ENCODE measurements around the gene RSPRY1.

Gene RSPRY1

DNA sequence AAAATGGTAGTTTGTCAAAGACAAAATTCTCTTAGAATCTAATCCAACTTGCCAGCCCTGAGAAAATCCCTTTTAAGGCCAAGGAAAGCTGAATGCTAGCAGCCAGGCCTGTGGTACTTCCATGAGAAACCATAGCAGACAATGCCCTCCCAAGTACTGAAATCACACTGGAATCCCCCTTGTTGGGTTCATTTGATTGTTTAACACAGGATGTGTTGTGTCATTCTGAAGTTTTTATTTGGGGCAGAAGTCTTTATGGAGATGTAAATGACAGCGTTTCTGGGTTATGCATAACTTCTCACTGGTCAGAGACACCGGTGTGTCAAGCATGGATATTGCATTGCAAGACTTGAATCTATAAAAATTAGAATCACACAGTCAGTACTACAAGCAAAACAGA lies 53.0 kb downstream of the RSPRY1 start:
- no peaks in the 10 kb centered on the region for H3K4me1 ChIP-seq (ENCODE audit: control insufficient read depth, insufficient read depth, low read length)
- H3K4me3 ChIP-seq (ENCODE audit: low read length in 2 of 2) = no peak overlapping the region
- H3K9me3 ChIP-seq (ENCODE audit: control insufficient read depth in 2 of 2, low read length in 2 of 2) = no peaks in the 10 kb centered on the region
- no peak overlapping the region for H3K27ac ChIP-seq (ENCODE audit: low read length)
- no peaks in the 10 kb centered on the region for H3K27me3 ChIP-seq (ENCODE audit: control insufficient read depth in 1 of 2, insufficient read depth in 2 of 2, low read length in 2 of 2)
- H3K9ac ChIP-seq (ENCODE audit: low read length in 2 of 2) = no peak overlapping the region
- H3K36me3 ChIP-seq (ENCODE audit: control insufficient read depth in 2 of 2, insufficient read depth in 2 of 2, low read length in 2 of 2) = peaks cover 18 to 25% of the 10 kb centered on the region in 2 donors

GRCh38 chr16:57240851-57241250 lies 54.7 kb downstream of the RSPRY1 start:
- H3K27ac ChIP-seq (ENCODE audit: low read length) = no peak overlapping the region

GRCh38 chr16:57242650-57243049 lies 56.5 kb downstream of the RSPRY1 start:
- Histone ChIP-seq H3K27ac (ENCODE audit: low read length) (no peak overlapping the region), H3K27me3 (ENCODE audit: control insufficient read depth in 1 of 2, insufficient read depth in 2 of 2, low read length in 2 of 2) (no peaks in the 10 kb centered on the region)

More at GRCh38 chr16:57240851-57241250, 54.7 kb downstream of the RSPRY1 start:
- Histone ChIP-seq H3K4me3 (ENCODE audit: low read length in 2 of 2) (no peak overlapping the region), H3K36me3 (ENCODE audit: control insufficient read depth in 2 of 2, insufficient read depth in 2 of 2, low read length in 2 of 2) (peaks cover 4 to 8% of the 10 kb centered on the region in 2 donors), H3K9ac (ENCODE audit: low read length in 2 of 2) (no peak overlapping the region), H3K9me3 (ENCODE audit: control insufficient read depth in 2 of 2, low read length in 2 of 2) (no peaks in the 10 kb centered on the region), H3K4me1 (ENCODE audit: control insufficient read depth, insufficient read depth, low read length) (peaks cover 5% of the 10 kb centered on the region), H3K27me3 (ENCODE audit: control insufficient read depth in 1 of 2, insufficient read depth in 2 of 2, low read length in 2 of 2) (no peaks in the 10 kb centered on the region)

GRCh38 chr16:57244463-57244766 lies 58.3 kb downstream of the RSPRY1 start:
- Histone ChIP-seq H3K36me3 (ENCODE audit: control insufficient read depth in 2 of 2, insufficient read depth in 2 of 2, low read length in 2 of 2) (peaks cover 8 to 9% of the 10 kb centered on the region in 2 donors), H3K27me3 (ENCODE audit: control insufficient read depth in 1 of 2, insufficient read depth in 2 of 2, low read length in 2 of 2) (no peaks in the 10 kb centered on the region), H3K4me3 (ENCODE audit: low read length in 2 of 2) (peak overlapping the region; percentile 71 to 82), H3K9ac (ENCODE audit: low read length in 2 of 2) (peak overlapping the region; percentile 86), H3K4me1 (ENCODE audit: control insufficient read depth, insufficient read depth, low read length) (peaks cover 9% of the 10 kb centered on the region), H3K27ac (ENCODE audit: low read length) (peak overlapping the region; percentile 77), H3K9me3 (ENCODE audit: control insufficient read depth in 2 of 2, low read length in 2 of 2) (no peaks in the 10 kb centered on the region)

More at GRCh38 chr16:57242650-57243049, 56.5 kb downstream of the RSPRY1 start:
- Histone ChIP-seq H3K4me1 (ENCODE audit: control insufficient read depth, insufficient read depth, low read length) (peaks cover 9% of the 10 kb centered on the region), H3K9ac (ENCODE audit: low read length in 2 of 2) (no peak overlapping the region), H3K9me3 (ENCODE audit: control insufficient read depth in 2 of 2, low read length in 2 of 2) (no peaks in the 10 kb centered on the region), H3K4me3 (ENCODE audit: low read length in 2 of 2) (no peak overlapping the region), H3K36me3 (ENCODE audit: control insufficient read depth in 2 of 2, insufficient read depth in 2 of 2, low read length in 2 of 2) (peaks cover 7% of the 10 kb centered on the region in 2 donors)

DNA sequence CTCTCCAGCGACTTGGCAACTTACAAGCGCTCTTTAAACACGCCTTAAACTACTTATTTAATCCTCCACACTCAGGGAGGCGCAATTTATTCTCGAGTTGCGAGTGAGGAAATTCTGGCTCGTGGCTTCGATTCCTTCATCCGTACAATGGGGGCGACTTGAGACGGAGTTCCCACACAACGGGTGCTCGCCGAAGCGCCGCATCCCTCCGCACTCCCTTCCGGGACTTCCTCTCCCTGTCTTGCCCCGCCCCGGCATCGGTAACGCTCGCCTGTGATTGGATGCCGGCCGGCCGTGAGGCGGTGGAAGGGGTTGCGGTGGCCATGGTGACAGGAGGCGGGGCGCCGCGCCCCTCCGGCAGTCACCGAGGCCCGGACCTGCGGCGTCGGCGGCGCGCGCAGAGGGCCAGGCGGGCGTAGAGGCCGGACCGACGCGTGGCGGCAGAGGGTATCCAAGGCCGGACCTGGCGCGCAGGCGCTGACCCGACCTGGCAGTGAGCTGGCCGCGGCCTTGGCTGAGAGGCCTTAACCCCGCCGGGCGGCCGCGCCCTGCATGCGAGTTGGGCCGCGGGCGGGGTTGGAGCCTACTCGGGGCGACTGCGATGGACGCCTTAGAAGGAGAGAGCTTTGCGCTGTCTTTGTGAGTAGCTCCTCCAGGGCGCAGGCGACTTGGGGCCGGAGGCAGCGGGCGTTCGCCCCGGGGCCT lies 58.8 kb downstream of the RSPRY1 start, which contains the start of gene ARL2BP:
Gene ARL2BP (plus strand): TSS at position 493 of the 705 bp plus-strand sequence. CDS start 109 bp downstream, at position 602.
- Histone ChIP-seq H3K4me3 (ENCODE audit: low read length in 2 of 2) (peak within 1 kb of the TSS; percentile 75 to 82), H3K9ac (ENCODE audit: low read length in 2 of 2) (peak within 1 kb of the TSS; percentile 86), H3K9me3 (ENCODE audit: control insufficient read depth in 2 of 2, low read length in 2 of 2) (no peaks in the 10 kb centered on the region), H3K4me1 (ENCODE audit: control insufficient read depth, insufficient read depth, low read length) (peaks cover 9% of the 10 kb centered on the region), H3K27ac (ENCODE audit: low read length) (peak within 1 kb of the TSS; percentile 77), H3K36me3 (ENCODE audit: control insufficient read depth in 2 of 2, insufficient read depth in 2 of 2, low read length in 2 of 2) (peaks cover 14% of the 10 kb centered on the region in 2 donors), H3K27me3 (ENCODE audit: control insufficient read depth in 1 of 2, insufficient read depth in 2 of 2, low read length in 2 of 2) (no peaks in the 10 kb centered on the region)

GRCh38 chr16:57245472-57246113 lies 59.5 kb downstream of the RSPRY1 start:
- H3K36me3 ChIP-seq (ENCODE audit: control insufficient read depth in 2 of 2, insufficient read depth in 2 of 2, low read length in 2 of 2) = peaks cover 19 to 20% of the 10 kb centered on the region in 2 donors
- H3K9ac ChIP-seq (ENCODE audit: low read length in 2 of 2) = peak overlapping the region; percentile 85 to 86

GRCh38 chr16:57251352-57251751 lies 65.2 kb downstream of the RSPRY1 start:
- Histone ChIP-seq H3K36me3 (ENCODE audit: control insufficient read depth in 2 of 2, insufficient read depth in 2 of 2, low read length in 2 of 2) (peaks cover 40 to 57% of the 10 kb centered on the region in 2 donors), H3K27ac (ENCODE audit: low read length) (no peak overlapping the region)

More at GRCh38 chr16:57245472-57246113, 59.5 kb downstream of the RSPRY1 start:
- no peaks in the 10 kb centered on the region for H3K27me3 ChIP-seq (ENCODE audit: control insufficient read depth in 1 of 2, insufficient read depth in 2 of 2, low read length in 2 of 2)
- peak overlapping the region; percentile 75 to 82 for H3K4me3 ChIP-seq (ENCODE audit: low read length in 2 of 2)
- H3K9me3 ChIP-seq (ENCODE audit: control insufficient read depth in 2 of 2, low read length in 2 of 2) = no peaks in the 10 kb centered on the region
- peak overlapping the region; percentile 77 for H3K27ac ChIP-seq (ENCODE audit: low read length)
- H3K4me1 ChIP-seq (ENCODE audit: control insufficient read depth, insufficient read depth, low read length) = peaks cover 9% of the 10 kb centered on the region

GRCh38 chr16:57252148-57252721 lies 66.1 kb downstream of the RSPRY1 start:
- peaks cover 40 to 59% of the 10 kb centered on the region in 2 donors for H3K36me3 ChIP-seq (ENCODE audit: control insufficient read depth in 2 of 2, insufficient read depth in 2 of 2, low read length in 2 of 2)
- H3K27ac ChIP-seq (ENCODE audit: low read length) = no peak overlapping the region
- no peak overlapping the region for H3K9ac ChIP-seq (ENCODE audit: low read length in 2 of 2)
- H3K9me3 ChIP-seq (ENCODE audit: control insufficient read depth in 2 of 2, low read length in 2 of 2) = no peaks in the 10 kb centered on the region
- H3K4me1 ChIP-seq (ENCODE audit: control insufficient read depth, insufficient read depth, low read length) = no peaks in the 10 kb centered on the region
- H3K4me3 ChIP-seq (ENCODE audit: low read length in 2 of 2) = no peak overlapping the region
- no peaks in the 10 kb centered on the region for H3K27me3 ChIP-seq (ENCODE audit: control insufficient read depth in 1 of 2, insufficient read depth in 2 of 2, low read length in 2 of 2)

More at GRCh38 chr16:57251352-57251751, 65.2 kb downstream of the RSPRY1 start:
- Histone ChIP-seq H3K9ac (ENCODE audit: low read length in 2 of 2) (no peak overlapping the region), H3K27me3 (ENCODE audit: control insufficient read depth in 1 of 2, insufficient read depth in 2 of 2, low read length in 2 of 2) (no peaks in the 10 kb centered on the region), H3K4me1 (ENCODE audit: control insufficient read depth, insufficient read depth, low read length) (no peaks in the 10 kb centered on the region), H3K4me3 (ENCODE audit: low read length in 2 of 2) (no peak overlapping the region), H3K9me3 (ENCODE audit: control insufficient read depth in 2 of 2, low read length in 2 of 2) (no peaks in the 10 kb centered on the region)

- no peaks in the 10 kb centered on the region for H3K9me3 ChIP-seq (ENCODE audit: control insufficient read depth in 2 of 2, low read length in 2 of 2)
Measured at GRCh38 chr16:57253466-57253865, 67.3 kb downstream of the RSPRY1 start.

DNA sequence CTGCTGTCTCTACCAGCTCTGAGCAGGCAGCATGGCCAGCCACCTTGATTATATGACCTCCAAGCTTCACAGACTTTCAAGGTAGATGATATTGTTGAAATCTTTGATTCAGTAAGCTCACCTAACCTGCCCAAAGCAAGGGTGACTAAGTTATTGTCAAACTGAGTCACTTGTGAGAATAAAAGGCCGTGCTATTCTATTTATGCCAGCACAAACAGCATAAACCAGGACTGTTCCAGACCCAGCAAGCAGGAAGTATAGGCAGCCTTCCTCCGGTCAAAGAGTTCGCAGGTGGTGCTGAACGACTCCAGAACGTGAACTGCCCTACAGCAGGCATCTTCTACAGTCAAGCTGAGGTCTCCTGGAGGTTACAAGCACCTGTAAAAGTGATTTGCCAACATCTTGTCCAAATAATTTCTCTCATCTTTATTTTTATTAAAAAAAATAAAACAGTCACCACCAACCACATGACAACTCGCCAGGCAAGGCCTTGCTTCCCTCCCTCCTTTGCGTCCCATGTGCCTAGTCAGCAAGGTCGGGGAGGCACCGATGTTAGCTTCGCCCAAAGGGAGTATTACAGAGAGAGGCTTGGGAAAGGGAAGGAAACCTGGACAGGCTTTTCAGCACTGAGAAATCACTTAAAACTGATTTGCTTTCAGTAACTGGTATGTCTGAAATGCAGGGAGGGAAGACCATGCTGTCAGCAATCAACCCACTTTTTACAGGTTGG lies 69.7 kb downstream of the RSPRY1 start:
- H3K4me3 ChIP-seq (ENCODE audit: low read length in 2 of 2) = no peak overlapping the region
- H3K27me3 ChIP-seq (ENCODE audit: control insufficient read depth in 1 of 2, insufficient read depth in 2 of 2, low read length in 2 of 2) = no peaks in the 10 kb centered on the region
- H3K36me3 ChIP-seq (ENCODE audit: control insufficient read depth in 2 of 2, insufficient read depth in 2 of 2, low read length in 2 of 2) = peaks cover 20 to 39% of the 10 kb centered on the region in 2 donors
- H3K9ac ChIP-seq (ENCODE audit: low read length in 2 of 2) = no peak overlapping the region
- H3K4me1 ChIP-seq (ENCODE audit: control insufficient read depth, insufficient read depth, low read length) = peaks cover 7% of the 10 kb centered on the region
- H3K27ac ChIP-seq (ENCODE audit: low read length) = no peak overlapping the region
- H3K9me3 ChIP-seq (ENCODE audit: control insufficient read depth in 2 of 2, low read length in 2 of 2) = no peaks in the 10 kb centered on the region

More at GRCh38 chr16:57253466-57253865, 67.3 kb downstream of the RSPRY1 start:
- H3K27ac ChIP-seq (ENCODE audit: low read length) = no peak overlapping the region
- H3K4me3 ChIP-seq (ENCODE audit: low read length in 2 of 2) = no peak overlapping the region
- peaks cover 37 to 58% of the 10 kb centered on the region in 2 donors for H3K36me3 ChIP-seq (ENCODE audit: control insufficient read depth in 2 of 2, insufficient read depth in 2 of 2, low read length in 2 of 2)
- no peaks in the 10 kb centered on the region for H3K4me1 ChIP-seq (ENCODE audit: control insufficient read depth, insufficient read depth, low read length)
- H3K27me3 ChIP-seq (ENCODE audit: control insufficient read depth in 1 of 2, insufficient read depth in 2 of 2, low read length in 2 of 2) = no peaks in the 10 kb centered on the region
- H3K9ac ChIP-seq (ENCODE audit: low read length in 2 of 2) = no peak overlapping the region
